Endothelial cell of umbilical vein (primary cell): ENCODE results near the gene GFPT1. TPM values are rescaled to one million over a fixed set of nuclear protein-coding genes. Genes with fewer than 3 reads are reported as not detected.

Source experiments
- BruUV-seq: library from RNA; stranded (reverse); fragments of 400-500 nt; replicated peaks from 2 replicates; lab custom pipeline; 2021; lab: Mats Ljungman, UMichigan
- CTCF ChIA-PET: fragments of 300-600, 350-600 bp; sonication (Branson Sonifier 250); formaldehyde crosslinking; loops from one replicate; lab custom pipeline; 2021; ENCODE audit warnings: antibody characterized with exemption, inconsistent platforms; lab: Charles Lee
- POLR2A ChIA-PET: fragments of 300-600, 350-600 bp; sonication (Branson Sonifier 250); formaldehyde crosslinking; loops from one replicate; lab custom pipeline; 2021; ENCODE audit warnings: antibody characterized with exemption, inconsistent platforms; lab: Charles Lee
- DNase-seq: peaks from one replicate; pipeline ENCODE4 v3.0.0-alpha.2; 2011; ENCODE audit warnings: low read depth, low spot score
- FAIRE-seq: peaks from 2 replicates; lab custom pipeline; 2011; peaks lifted over from hg19 to GRCh38; lab: Jason Lieb, UNC
- H2AFZ ChIP-seq: 2 replicates; pipeline ENCODE4 v1.6.0; 2012; ENCODE audit warnings: low read depth, low read length, control low read depth, inconsistent platforms
- H3K27ac ChIP-seq: 2 replicates; pipeline ENCODE4 v1.5.1; 2011; ENCODE audit warnings: low read depth, mild to moderate bottlenecking, control low read depth, low read length, moderate library complexity; ENCODE audit not compliant: insufficient read depth
- H3K27me3 ChIP-seq, 2 experiments: 2 replicates each; pipeline versions ENCODE4 v1.6.0 to v1.6.1; 2011; ENCODE audit warnings: low read length in 2 of 2, mixed read lengths in 1 of 2; ENCODE audit not compliant: control insufficient read depth in 2 of 2, insufficient read depth in 2 of 2
- H3K36me3 ChIP-seq, 2 experiments: 2 replicates in 1 of 2; 3 replicates in 1 of 2; pipeline ENCODE4 v1.5.1; 2011; ENCODE audit warnings: low read length in 2 of 2, mild to moderate bottlenecking in 1 of 2, moderate library complexity in 1 of 2; ENCODE audit not compliant: control insufficient read depth in 2 of 2, insufficient read depth in 2 of 2; ENCODE audit errors: extremely low read depth in 1 of 2
- H3K4me1 ChIP-seq: 3 replicates; pipeline ENCODE4 v1.5.1; 2011; ENCODE audit warnings: mild to moderate bottlenecking, low read length; ENCODE audit not compliant: control insufficient read depth, insufficient read depth; ENCODE audit errors: extremely low read depth
- H3K4me2 ChIP-seq: 2 replicates; pipeline ENCODE4 v1.6.1; 2011; ENCODE audit warnings: low read length, control low read depth, mixed read lengths; ENCODE audit not compliant: insufficient read depth
- H3K4me3 ChIP-seq, 3 experiments: fragments of 200-600 bp in 1 of 3; sonication (generic), shearing (Covaris generic) in 1 of 3; replicated peaks in 1 of 3; 2 replicates each; pipeline ENCODE4 v1.5.1; 2011 to 2016; ENCODE audit warnings: control low read depth in 3 of 3, low read length in 3 of 3, mild to moderate bottlenecking in 2 of 3, inconsistent platforms in 1 of 3, low read depth in 1 of 3, moderate library complexity in 1 of 3; ENCODE audit not compliant: insufficient read depth in 1 of 3
- H3K79me2 ChIP-seq: 2 replicates; pipeline ENCODE4 v1.6.0; 2012; ENCODE audit warnings: low read length, inconsistent platforms; ENCODE audit not compliant: control insufficient read depth, insufficient read depth
- H3K9ac ChIP-seq: replicated peaks from 2 replicates; pipeline ENCODE3; 2011; ENCODE audit warnings: low read length, control low read depth; ENCODE audit not compliant: insufficient read depth; ENCODE audit errors: extremely low read depth
- H3K9me1 ChIP-seq: replicated peaks from 3 replicates; pipeline ENCODE4 v1.6.0; 2011; ENCODE audit warnings: mild to moderate bottlenecking, low read length; ENCODE audit not compliant: control insufficient read depth, insufficient read depth; ENCODE audit errors: extremely low read depth
- H3K9me3 ChIP-seq: replicated peaks from 2 replicates; pipeline ENCODE4 v1.5.1; 2012; ENCODE audit warnings: low read length, inconsistent platforms; ENCODE audit not compliant: control insufficient read depth, insufficient read depth
- H4K20me1 ChIP-seq: replicated peaks from 2 replicates; pipeline ENCODE3; 2011; ENCODE audit warnings: mild to moderate bottlenecking, low read length; ENCODE audit not compliant: control insufficient read depth, insufficient read depth; ENCODE audit errors: extremely low read depth
- CTCF ChIP-seq, 2 donors: IDR thresholded peaks; 1 replicate in 1 of 2; 2 replicates in 1 of 2; pipeline ENCODE4 v1.5.1; 2011; ENCODE audit warnings: low read length in 2 of 2, mild to moderate bottlenecking in 2 of 2, moderate library complexity in 2 of 2, control low read depth in 1 of 2, inconsistent platforms in 1 of 2, low read depth in 1 of 2; ENCODE audit not compliant: insufficient read depth in 1 of 2; ENCODE audit errors: extremely low read depth in 1 of 2
- EZH2 ChIP-seq: IDR thresholded peaks from 2 replicates; pipeline ENCODE4 v1.6.1; 2012; ENCODE audit warnings: borderline replicate concordance, low read depth, mild to moderate bottlenecking, moderate library complexity, low read length, inconsistent platforms; ENCODE audit not compliant: severe bottlenecking
- FOS ChIP-seq: IDR thresholded peaks from 2 replicates; pipeline ENCODE4 v1.6.1; 2011; ENCODE audit warnings: mild to moderate bottlenecking, low read length, moderate library complexity, borderline replicate concordance; ENCODE audit not compliant: insufficient read depth
- GATA2 ChIP-seq: IDR thresholded peaks from 2 replicates; pipeline ENCODE4 v1.7.0; 2011; ENCODE audit warnings: low read depth, mild to moderate bottlenecking, moderate library complexity, mixed read lengths, low read length; ENCODE audit not compliant: insufficient read length, insufficient read depth
- JUN ChIP-seq: IDR thresholded peaks from 2 replicates; pipeline ENCODE4 v1.6.1; 2011; ENCODE audit warnings: borderline replicate concordance, low read depth; ENCODE audit not compliant: insufficient read length, insufficient read depth
- MAX ChIP-seq: IDR thresholded peaks from 2 replicates; pipeline ENCODE4 v1.6.1; 2011; ENCODE audit not compliant: insufficient read depth, insufficient read length
- MYC ChIP-seq: IDR thresholded peaks from one replicate; pipeline ENCODE4 v1.6.1; 2011; ENCODE audit warnings: mild to moderate bottlenecking, low read depth, low read length
- POLR2A ChIP-seq: IDR thresholded peaks from 2 replicates; pipeline ENCODE4 v1.6.1; 2012; ENCODE audit warnings: low read depth, mild to moderate bottlenecking, control low read depth, low read length
- POLR2AphosphoS5 ChIP-seq: IDR thresholded peaks from 2 replicates; pipeline ENCODE4 v1.6.1; 2012; ENCODE audit warnings: low read depth, mild to moderate bottlenecking, control low read depth, low read length, moderate library complexity; ENCODE audit not compliant: insufficient read depth
- dilution Hi-C: fragments of 300-500 bp; cut with MboI; formaldehyde crosslinking; loops from one replicate; pipeline ENCODE4 v1.15.0; 2019; ENCODE audit warnings: low sequenced_read_pairs; ENCODE audit not compliant: extremely low pct_ligation_motif_present
- intact Hi-C: fragments of 100-400 bp; cut with micrococcal nuclease; formaldehyde crosslinking; loops from one replicate; pipeline ENCODE4 v1.10.0; 2022
- polyA plus RNA-seq, 4 experiments: library from polyadenylated mRNA; depleted of rRNA in 3 of 4; stranded (reverse) in 3 of 4; unstranded in 1 of 4; fragments of >200 nt; gene quantifications; 2 replicates each; pipeline versions ENCODE4 v1.2.1 to v1.2.3, GENCODE V29; 2011 to 2012; ENCODE audit warnings: missing spikeins in 1 of 4
- total RNA-seq: library from RNA; stranded (reverse); gene quantifications from 2 replicates; pipeline ENCODE4 v1.2.3, GENCODE V29; 2021

The GFPT1 gene
- total and polyA plus RNA-seq, 2 donors (not counting 3 experiments of a cell fraction or from before 2014, with no cell fraction given) = 8.8 to 38.7 TPM

GRCh38 chr2:69299772-69300516, 87.1 kb downstream of the GFPT1 start:
- Histone ChIP-seq H3K79me2 (no peaks in the 10 kb centered on the region), H3K9ac (no peak overlapping the region), H4K20me1 (no peaks in the 10 kb centered on the region)

More at GRCh38 chr2:69299772-69300516, 87.1 kb downstream of the GFPT1 start:
- Histone ChIP-seq H3K27me3 (no peaks in the 10 kb centered on the region), H3K36me3 (no peaks in the 10 kb centered on the region), H3K27ac (peak overlapping the region; percentile 61), H3K9me3 (no peaks in the 10 kb centered on the region), H2AFZ (no peak overlapping the region), H3K4me3 (no peak overlapping the region), H3K9me1 (no peaks in the 10 kb centered on the region), H3K4me2 (no peak overlapping the region), H3K4me1 (peaks cover 30% of the 10 kb centered on the region)
- ChIA-PET POLR2A (no interaction called here), CTCF (interaction anchor here (1.0 to 1.9 kb wide), 9 partner anchors 11 to 304 kb away, joined by 3 to 10 read pairs (median 4); no protein-coding TSS in a partner anchor)
- FAIRE-seq (peak; percentile 98), DNase-seq (peak; percentile 61)
- TF ChIP-seq MAX = no peak
- peak; percentile 83 for TF ChIP-seq GATA2
- TF ChIP-seq POLR2A = peak; percentile 26
- peak; percentile 98 for TF ChIP-seq POLR2AphosphoS5
- TF ChIP-seq FOS = peak; percentile 95
- peak; percentile 54 for TF ChIP-seq MYC
- no peak for TF ChIP-seq CTCF (IDR thresholded peaks at IDR 0.05; ENCODE audit: extremely low read depth in 1 of 2, insufficient read depth in 1 of 2, low read depth in 1 of 2, low read length in 2 of 2)
- TF ChIP-seq JUN = peak; percentile 60
- TF ChIP-seq EZH2 = no peak
- intact Hi-C loops (loop anchor here (1.0 kb wide), 1 partner anchor 46 kb away; no protein-coding TSS in a partner anchor), dilution Hi-C loops (no loop called here)
- BruUV-seq = TSS peak; percentile 33
